Type B pancreatic cell (in vitro differentiated cells): ENCODE results near the gene SMG1. TPM values are rescaled to one million over a fixed set of nuclear protein-coding genes. Genes with fewer than 3 reads are reported as not detected.
"Not testable (repeated sequence)": the region's sequence is repeated elsewhere in the genome, so short reads cannot be mapped to it uniquely, and the experiment has no call there.

ENCODE experiments used
- DNase-seq: peaks from one replicate; pipeline ENCODE4 v3.0.0; 2021; ENCODE audit warnings: mixed read lengths; ENCODE audit not compliant: unreplicated experiment; ENCODE audit errors: extremely low spot score
- H3K27ac Mint-ChIP-seq: 2 replicates; pipeline ENCODE4 v1.8.0; 2021; ENCODE audit warnings: mild to moderate bottlenecking, mixed read lengths
- H3K27me3 Mint-ChIP-seq: 2 replicates; pipeline ENCODE4 v1.8.0; 2021; ENCODE audit warnings: mixed read lengths
- H3K36me3 Mint-ChIP-seq: 2 replicates; pipeline ENCODE4 v1.8.0; 2021; ENCODE audit warnings: mixed read lengths
- H3K4me1 Mint-ChIP-seq: one replicate; pipeline ENCODE4 v1.8.0; 2021; ENCODE audit warnings: mixed read lengths; ENCODE audit not compliant: unreplicated experiment
- H3K4me3 Mint-ChIP-seq: 2 replicates; pipeline ENCODE4 v1.8.0; 2021; ENCODE audit warnings: mild to moderate bottlenecking, mixed read lengths
- H3K9me3 Mint-ChIP-seq: 2 replicates; pipeline ENCODE4 v1.8.0; 2021; ENCODE audit warnings: mixed read lengths
- CTCF ChIP-seq: fragments of 200-600 bp; sonication (generic); conservative IDR thresholded peaks from 2 replicates; pipeline ENCODE4 v1.5.0; 2021; ENCODE audit warnings: antibody characterized with exemption, mild to moderate bottlenecking
- total RNA-seq: library from RNA; stranded (reverse); gene quantifications from 2 replicates; pipeline ENCODE4 v1.2.1, GENCODE V29; 2021; ENCODE audit warnings: low replicate concordance

Gene SMG1
- total RNA-seq, 1 donor from 2014 or later, result 80.5 TPM

GRCh38 chr16:18937390-18937789, 11.2 kb upstream of the SMG1 start:
- DNase-seq, result no peak
- Mint-ChIP-seq H3K4me1 (peaks cover 3% of the 10 kb centered on the region), H3K4me3 (no peak overlapping the region), H3K9me3 (no peaks in the 10 kb centered on the region), H3K27me3 (peaks cover 10% of the 10 kb centered on the region), H3K36me3 (no peaks in the 10 kb centered on the region), H3K27ac (no peak overlapping the region)
- no peak for TF ChIP-seq CTCF

GRCh38 chr16:18936727-18937340, 10.6 kb upstream of the SMG1 start:
- H3K4me3 Mint-ChIP-seq, result no peak overlapping the region
- no peak for TF ChIP-seq CTCF
- peaks cover 7% of the 10 kb centered on the region for H3K4me1 Mint-ChIP-seq

GRCh38 chr16:18933501-18933900, 7.3 kb upstream of the SMG1 start:
- Mint-ChIP-seq H3K27me3 (peaks cover 10% of the 10 kb centered on the region), H3K4me3 (no peak overlapping the region), H3K4me1 (peaks cover 7% of the 10 kb centered on the region), H3K36me3 (no peaks in the 10 kb centered on the region), H3K9me3 (no peaks in the 10 kb centered on the region), H3K27ac (no peak overlapping the region)
- no peak for TF ChIP-seq CTCF
- DNase-seq, result no peak

More at GRCh38 chr16:18936727-18937340, 10.6 kb upstream of the SMG1 start:
- no peak for DNase-seq
- no peaks in the 10 kb centered on the region for H3K36me3 Mint-ChIP-seq
- peaks cover 10% of the 10 kb centered on the region for H3K27me3 Mint-ChIP-seq
- peak overlapping the region; percentile 15 for H3K27ac Mint-ChIP-seq
- H3K9me3 Mint-ChIP-seq, result no peaks in the 10 kb centered on the region

GRCh38 chr16:18932243-18932987, 6.2 kb upstream of the SMG1 start:
- Mint-ChIP-seq H3K27me3 (peaks cover 9% of the 10 kb centered on the region), H3K4me1 (peaks cover 7% of the 10 kb centered on the region), H3K4me3 (no peak overlapping the region), H3K27ac (no peak overlapping the region), H3K36me3 (no peaks in the 10 kb centered on the region), H3K9me3 (no peaks in the 10 kb centered on the region)
- no peak for TF ChIP-seq CTCF
- no peak for DNase-seq

GRCh38 chr16:18931756-18932155, 5.5 kb upstream of the SMG1 start:
- no peaks in the 10 kb centered on the region for H3K36me3 Mint-ChIP-seq
- H3K4me1 Mint-ChIP-seq, result peaks cover 7% of the 10 kb centered on the region
- no peak overlapping the region for H3K27ac Mint-ChIP-seq
- H3K9me3 Mint-ChIP-seq, result no peaks in the 10 kb centered on the region
- no peak overlapping the region for H3K4me3 Mint-ChIP-seq
- no peak for TF ChIP-seq CTCF
- no peak for DNase-seq
- peaks cover 4% of the 10 kb centered on the region for H3K27me3 Mint-ChIP-seq

GRCh38 chr16:18930095-18930494, 3.9 kb upstream of the SMG1 start:
- not testable (repeated sequence) for H3K4me1 Mint-ChIP-seq, DNase-seq, H3K27me3 Mint-ChIP-seq, H3K4me3 Mint-ChIP-seq, H3K36me3 Mint-ChIP-seq, H3K9me3 Mint-ChIP-seq
- peak overlapping the region; percentile 50 for H3K27ac Mint-ChIP-seq

- not testable (repeated sequence) for DNase-seq, H3K27me3 Mint-ChIP-seq, H3K27ac Mint-ChIP-seq, H3K36me3 Mint-ChIP-seq, H3K9me3 Mint-ChIP-seq
- peaks cover 12% of the 10 kb centered on the region for H3K4me1 Mint-ChIP-seq
- peak overlapping the region; percentile 36 for H3K4me3 Mint-ChIP-seq
These were observed 1.9 kb upstream of the SMG1 start for GRCh38 chr16:18928073-18928472.

- H3K27me3 Mint-ChIP-seq, H3K9me3 Mint-ChIP-seq, DNase-seq, H3K36me3 Mint-ChIP-seq, H3K4me1 Mint-ChIP-seq: not testable (repeated sequence)
- peak overlapping the region; percentile 97 for H3K27ac Mint-ChIP-seq
- peak overlapping the region; percentile 94 for H3K4me3 Mint-ChIP-seq
These were observed 808 bp downstream of the SMG1 start for GRCh38 chr16:18925215-18925985.
